Stimulated activated CD8-positive, alpha-beta memory T cell treated with anti-CD3 and anti-CD28 coated beads, Interleukin-15, amount 100 ng/mL, for 1 hour (primary cell): ENCODE data around the gene GANAB.
"Not testable (repeated sequence)": the region's sequence is repeated elsewhere in the genome, so short reads cannot be mapped to it uniquely, and the experiment has no call there.

Experiments used
- DNase-seq: peaks from one replicate; pipeline ENCODE4 v3.0.0-alpha.2; 2020; ENCODE audit warnings: low read depth

The GANAB gene

GRCh38 chr11:62666259-62666926 is 20.0 kb upstream of the GANAB start:
- DNase-seq = no peak

- DNase-seq = peak; percentile 40
Measured at GRCh38 chr11:62665599-62666258, 19.3 kb upstream of the GANAB start.

- peak; percentile 95 for DNase-seq
Measured at GRCh38 chr11:62665075-62665598, 18.7 kb upstream of the GANAB start, which contains the start of the genes C11orf98 and CSKMT. Gene C11orf98 (minus strand): TSS chr11:62665210. CDS start chr11:62665169, 41 bp downstream. Gene CSKMT (plus strand): TSS chr11:62665312. CDS start chr11:62665880, 568 bp downstream.

GRCh38 chr11:62664405-62665074 is 18.1 kb upstream of the GANAB start:
- no peak for DNase-seq

GRCh38 chr11:62656796-62657429 is 10.5 kb upstream of the GANAB start:
- DNase-seq = no peak

- DNase-seq = no peak
Measured at GRCh38 chr11:62654297-62654696, 7.9 kb upstream of the GANAB start.

GRCh38 chr11:62652161-62653006 is 6.0 kb upstream of the GANAB start:
- no peak for DNase-seq

- not testable (repeated sequence) for DNase-seq
Measured at GRCh38 chr11:62650283-62650682, 3.9 kb upstream of the GANAB start.

- DNase-seq = no peak
Measured at GRCh38 chr11:62649486-62649885, 3.1 kb upstream of the GANAB start.

GRCh38 chr11:62648967-62649364 is 2.6 kb upstream of the GANAB start:
- no peak for DNase-seq

GRCh38 chr11:62648185-62648966 is 2.0 kb upstream of the GANAB start:
- DNase-seq = no peak

- DNase-seq = no peak
Measured at GRCh38 chr11:62647609-62648005, 1.2 kb upstream of the GANAB start.

GRCh38 chr11:62646825-62647608 is 604 bp upstream of the GANAB start:
- no peak for DNase-seq

- DNase-seq = no peak
Measured at GRCh38 chr11:62645671-62645945, 805 bp downstream of the GANAB start.

- DNase-seq = no peak
Measured at GRCh38 chr11:62644220-62644619, 2.2 kb downstream of the GANAB start.

- no peak for DNase-seq
Measured at GRCh38 chr11:62632492-62632891, 13.9 kb downstream of the GANAB start.

GRCh38 chr11:62627713-62628112 is 18.7 kb downstream of the GANAB start:
- DNase-seq = no peak

- DNase-seq = no peak
Measured at GRCh38 chr11:62622476-62623089, 23.8 kb downstream of the GANAB start.
